ENCODE data around the gene CTRL. TPM values are rescaled to one million over a fixed set of nuclear protein-coding genes. Genes with fewer than 3 reads are reported as not detected.
"Not testable (repeated sequence)": the region's sequence is repeated elsewhere in the genome, so short reads cannot be mapped to it uniquely, and the experiment has no call there.

The CTRL gene
- total RNA-seq, 1 donor from 2014 or later: 1.4 TPM

DNA sequence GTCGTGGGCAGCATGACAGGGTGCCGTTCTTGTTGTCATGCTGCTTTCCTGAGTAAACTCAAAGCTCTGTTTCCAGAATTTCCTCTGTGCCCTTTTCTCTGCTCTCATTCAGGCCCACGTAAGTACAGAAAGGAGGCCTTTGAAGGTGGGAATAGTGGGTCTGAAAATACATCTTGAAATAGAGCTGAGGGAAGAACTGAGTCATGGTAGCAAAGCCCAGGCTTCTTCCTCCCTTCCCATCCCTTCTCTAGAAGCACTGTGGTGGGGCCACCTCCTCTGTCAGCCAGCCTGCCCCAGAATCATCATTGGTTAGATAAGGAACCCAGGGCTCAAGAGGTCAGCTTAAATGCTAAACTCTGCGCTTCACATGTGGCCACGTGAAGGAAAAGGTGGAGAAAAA lies 9.4 kb downstream of the CTRL start:
- Mint-ChIP-seq H3K27ac (no peak overlapping the region), H3K9me3 (no peaks in the 10 kb centered on the region), H3K27me3 (no peaks in the 10 kb centered on the region), H3K4me1 (ENCODE audit: unreplicated experiment) (peaks cover 12% of the 10 kb centered on the region), H3K4me3 (no peak overlapping the region), H3K36me3 (no peaks in the 10 kb centered on the region)
- TF ChIP-seq, protein P1, sequence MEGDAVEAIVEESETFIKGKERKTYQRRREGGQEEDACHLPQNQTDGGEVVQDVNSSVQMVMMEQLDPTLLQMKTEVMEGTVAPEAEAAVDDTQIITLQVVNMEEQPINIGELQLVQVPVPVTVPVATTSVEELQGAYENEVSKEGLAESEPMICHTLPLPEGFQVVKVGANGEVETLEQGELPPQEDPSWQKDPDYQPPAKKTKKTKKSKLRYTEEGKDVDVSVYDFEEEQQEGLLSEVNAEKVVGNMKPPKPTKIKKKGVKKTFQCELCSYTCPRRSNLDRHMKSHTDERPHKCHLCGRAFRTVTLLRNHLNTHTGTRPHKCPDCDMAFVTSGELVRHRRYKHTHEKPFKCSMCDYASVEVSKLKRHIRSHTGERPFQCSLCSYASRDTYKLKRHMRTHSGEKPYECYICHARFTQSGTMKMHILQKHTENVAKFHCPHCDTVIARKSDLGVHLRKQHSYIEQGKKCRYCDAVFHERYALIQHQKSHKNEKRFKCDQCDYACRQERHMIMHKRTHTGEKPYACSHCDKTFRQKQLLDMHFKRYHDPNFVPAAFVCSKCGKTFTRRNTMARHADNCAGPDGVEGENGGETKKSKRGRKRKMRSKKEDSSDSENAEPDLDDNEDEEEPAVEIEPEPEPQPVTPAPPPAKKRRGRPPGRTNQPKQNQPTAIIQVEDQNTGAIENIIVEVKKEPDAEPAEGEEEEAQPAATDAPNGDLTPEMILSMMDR (conservative IDR thresholded peaks at IDR 0.05): no peak
- DNase-seq (ENCODE audit: extremely low spot score, unreplicated experiment): no peak

DNA sequence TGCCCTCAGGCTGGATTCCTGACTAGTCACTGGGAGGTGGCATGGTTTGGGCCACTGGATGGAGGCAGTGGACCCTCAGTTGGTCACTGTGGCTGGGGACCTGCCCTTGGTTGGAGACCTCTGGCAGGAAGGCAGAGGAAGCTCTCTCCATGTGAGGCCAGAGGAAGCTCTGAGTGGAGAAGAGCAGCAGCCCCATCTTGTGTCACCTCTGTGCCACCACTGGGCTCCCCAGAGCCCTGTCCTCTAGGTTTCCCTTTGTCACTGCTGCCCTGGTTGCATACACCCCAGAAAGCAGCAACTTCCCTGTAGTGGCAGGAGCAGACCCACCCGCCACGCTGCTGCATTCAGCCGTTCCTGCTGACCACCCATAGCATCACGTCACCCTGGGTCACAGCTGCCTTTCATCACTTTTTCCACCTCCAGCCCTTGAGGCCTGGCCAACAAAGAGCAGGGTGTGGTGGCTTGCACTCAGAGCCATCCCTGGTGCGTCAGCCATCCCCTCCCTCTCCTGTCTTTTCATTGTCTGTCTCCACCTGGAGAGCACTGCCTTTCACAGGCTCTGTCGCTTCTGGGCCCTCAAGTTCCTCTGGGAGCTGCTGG lies 11.9 kb downstream of the CTRL start:
- TF ChIP-seq, protein P1 (conservative IDR thresholded peaks at IDR 0.05): no peak
- H3K4me1 Mint-ChIP-seq (ENCODE audit: unreplicated experiment): peaks cover 16% of the 10 kb centered on the region
- H3K36me3 Mint-ChIP-seq: no peaks in the 10 kb centered on the region
- no peak overlapping the region for H3K4me3 Mint-ChIP-seq
- no peak for DNase-seq (ENCODE audit: extremely low spot score, unreplicated experiment)
- H3K27ac Mint-ChIP-seq: no peak overlapping the region
- H3K9me3 Mint-ChIP-seq: no peaks in the 10 kb centered on the region
- no peaks in the 10 kb centered on the region for H3K27me3 Mint-ChIP-seq

DNA sequence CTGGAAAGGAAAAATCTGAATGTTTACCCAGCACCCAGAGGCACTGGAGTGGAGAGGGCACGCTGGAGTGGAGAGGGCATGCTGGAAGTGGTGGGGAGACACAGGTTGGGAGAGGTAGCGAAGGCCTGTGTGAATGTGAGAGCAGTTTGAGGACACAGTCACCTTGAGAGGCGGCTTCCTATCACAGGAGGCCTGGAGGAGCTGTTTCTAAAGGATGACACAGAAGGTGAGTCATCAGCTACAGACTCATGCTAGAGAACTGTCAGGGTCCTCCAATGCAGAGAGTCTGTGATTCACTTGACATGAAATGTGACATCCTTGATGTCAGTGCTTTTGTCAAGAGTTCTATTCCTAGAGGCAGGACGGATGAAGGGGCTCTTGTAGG lies 13.8 kb downstream of the CTRL start:
- Mint-ChIP-seq H3K4me1 (ENCODE audit: unreplicated experiment) (peaks cover 11% of the 10 kb centered on the region), H3K4me3 (no peak overlapping the region), H3K27ac (peak overlapping the region; percentile 63), H3K9me3 (no peaks in the 10 kb centered on the region), H3K36me3 (peaks cover 4% of the 10 kb centered on the region), H3K27me3 (no peaks in the 10 kb centered on the region)
- TF ChIP-seq, protein P1 (conservative IDR thresholded peaks at IDR 0.05): no peak
- DNase-seq (ENCODE audit: extremely low spot score, unreplicated experiment): no peak

DNA sequence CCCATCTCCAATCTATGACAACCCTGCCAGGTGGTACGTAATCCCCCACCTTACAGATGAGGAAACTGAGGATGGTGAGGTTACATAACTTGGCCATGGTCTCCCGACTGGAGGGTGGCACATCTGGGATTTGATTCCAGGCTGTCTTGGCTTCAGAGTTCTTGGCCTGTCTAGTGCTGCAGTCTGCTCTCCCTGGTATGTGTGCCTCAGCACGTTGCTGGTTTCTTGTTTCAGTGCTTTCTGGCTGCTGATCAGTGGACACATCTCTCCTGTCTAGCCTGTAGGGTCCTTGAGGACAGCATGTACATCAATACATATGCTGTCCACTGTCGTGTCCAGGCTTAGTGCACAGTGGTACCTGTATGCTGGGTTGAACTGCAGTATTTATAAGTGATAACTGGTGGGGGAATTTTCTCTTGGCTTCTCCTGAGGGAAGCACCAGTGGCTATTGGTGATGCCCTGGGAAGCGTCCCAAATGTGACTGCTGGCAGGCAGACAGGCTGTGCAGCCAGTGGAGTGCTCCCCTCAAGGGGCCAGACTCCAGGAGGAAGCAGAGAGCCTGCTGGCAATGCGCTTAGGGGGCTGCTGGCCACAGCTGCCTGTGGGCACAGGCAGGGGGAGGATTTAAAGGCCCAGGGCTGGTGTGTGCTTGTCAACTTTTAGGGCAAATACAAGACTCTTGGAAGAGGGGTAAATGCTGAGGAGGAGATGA lies 14.4 kb downstream of the CTRL start:
- Mint-ChIP-seq H3K4me3 (no peak overlapping the region), H3K27me3 (no peaks in the 10 kb centered on the region), H3K27ac (peak overlapping the region; percentile 63), H3K9me3 (no peaks in the 10 kb centered on the region), H3K36me3 (peaks cover 4% of the 10 kb centered on the region), H3K4me1 (ENCODE audit: unreplicated experiment) (peaks cover 9% of the 10 kb centered on the region)
- DNase-seq (ENCODE audit: extremely low spot score, unreplicated experiment): no peak
- TF ChIP-seq, protein P1 (conservative IDR thresholded peaks at IDR 0.05): no peak

DNA sequence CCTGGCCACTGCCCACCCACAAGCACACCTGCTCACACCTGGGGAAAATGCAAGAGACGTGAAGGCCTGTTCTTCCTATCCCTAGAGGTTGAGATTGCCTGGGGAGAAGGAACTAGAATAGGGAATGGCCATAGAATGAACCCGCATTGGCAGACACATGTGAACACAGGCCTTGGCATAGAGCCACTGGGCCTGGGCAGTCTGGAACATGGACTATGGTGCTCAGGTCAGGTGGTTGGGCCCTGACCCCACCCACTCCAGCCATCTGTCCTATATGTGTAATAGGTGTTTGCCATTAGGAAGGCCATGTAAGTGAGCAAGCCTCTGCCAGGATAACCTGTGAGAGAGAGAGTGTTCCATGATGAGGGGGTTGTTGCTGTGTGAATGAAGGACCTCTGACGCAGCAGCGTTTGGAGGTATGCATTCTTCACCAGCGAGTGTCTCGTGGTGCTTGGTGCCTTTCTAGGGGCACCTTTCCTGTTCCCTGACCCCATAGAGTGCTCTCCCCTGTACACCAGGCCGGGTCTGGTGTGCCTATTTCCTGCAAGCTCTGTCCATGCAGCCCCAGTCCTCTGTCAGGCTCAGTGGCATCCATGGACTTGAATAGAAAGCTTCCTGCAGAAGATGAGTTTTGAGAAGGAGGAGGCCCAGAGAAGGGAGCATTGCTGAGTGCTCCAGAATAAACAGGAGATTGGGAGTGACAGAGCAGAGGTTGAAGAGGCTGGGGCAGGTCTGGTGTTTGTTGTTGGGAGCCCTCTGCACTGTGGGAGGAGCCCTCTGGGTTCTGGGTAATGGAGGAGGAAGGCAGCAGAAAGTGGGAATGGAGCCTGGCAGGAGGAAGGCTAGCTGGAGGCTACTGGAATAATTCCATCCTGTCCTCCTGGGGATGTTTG lies 15.6 kb downstream of the CTRL start:
- Mint-ChIP-seq H3K27ac (peak overlapping the region; percentile 58), H3K4me3 (no peak overlapping the region), H3K27me3 (no peaks in the 10 kb centered on the region), H3K4me1 (ENCODE audit: unreplicated experiment) (peaks cover 4% of the 10 kb centered on the region), H3K36me3 (peaks cover 4% of the 10 kb centered on the region), H3K9me3 (no peaks in the 10 kb centered on the region)
- DNase-seq (ENCODE audit: extremely low spot score, unreplicated experiment): no peak
- TF ChIP-seq, protein P1 (conservative IDR thresholded peaks at IDR 0.05): no peak

DNA sequence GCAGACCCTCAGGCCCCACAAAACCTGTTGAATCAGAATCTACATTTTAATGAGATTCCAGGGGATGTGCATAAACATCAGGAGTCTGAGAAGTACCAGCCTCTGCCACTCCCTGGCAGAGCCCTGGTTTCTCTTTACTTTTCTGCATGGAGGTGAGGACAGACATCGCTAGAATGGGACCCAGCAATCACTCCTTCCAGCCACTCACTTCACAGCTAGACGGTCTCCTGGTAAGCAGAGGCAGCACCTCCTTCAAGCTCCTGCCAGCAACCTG lies 16.2 kb downstream of the CTRL start:
- not testable (repeated sequence) for H3K4me3 Mint-ChIP-seq; H3K9me3 Mint-ChIP-seq; DNase-seq (ENCODE audit: extremely low spot score, unreplicated experiment); H3K36me3 Mint-ChIP-seq; H3K4me1 Mint-ChIP-seq (ENCODE audit: unreplicated experiment); H3K27me3 Mint-ChIP-seq
- peak overlapping the region; percentile 58 for H3K27ac Mint-ChIP-seq
